Loucy (cell line): ENCODE measurements around the gene RPL19.

Experiments used
- EZH2phosphoT487 ChIP-seq: fragments of 200-600 bp; IDR thresholded peaks from 2 replicates; pipeline ENCODE4 v1.6.1; 2018; ENCODE audit warnings: antibody characterized with exemption, mild to moderate bottlenecking, moderate library complexity, borderline replicate concordance
- TF ChIP-seq, protein P1 (sequence below): fragments of 200-600 bp; sonication (generic); conservative IDR thresholded peaks from 2 replicates; pipeline ENCODE4 v1.5.1; 2014; ENCODE audit warnings: mild to moderate bottlenecking, antibody characterized with exemption, low read length

DNA sequence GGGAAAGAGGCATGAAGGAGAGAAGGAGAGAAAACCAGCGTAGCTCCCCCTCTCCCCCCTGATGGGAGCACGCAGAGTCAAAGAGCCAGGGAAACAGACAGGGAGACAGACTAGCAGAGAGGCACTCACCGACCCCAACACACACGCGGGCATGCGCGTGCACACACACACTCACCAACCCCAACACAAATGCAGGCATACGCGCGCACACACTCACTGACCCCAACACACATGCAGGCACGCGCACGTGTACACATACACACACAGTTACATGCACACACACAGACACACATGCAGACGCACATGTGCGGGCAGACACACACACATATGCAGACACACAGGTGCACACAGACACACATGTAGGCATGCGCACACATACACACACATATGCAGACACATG is 7.2 kb upstream of the RPL19 start:
- TF ChIP-seq, protein P1, sequence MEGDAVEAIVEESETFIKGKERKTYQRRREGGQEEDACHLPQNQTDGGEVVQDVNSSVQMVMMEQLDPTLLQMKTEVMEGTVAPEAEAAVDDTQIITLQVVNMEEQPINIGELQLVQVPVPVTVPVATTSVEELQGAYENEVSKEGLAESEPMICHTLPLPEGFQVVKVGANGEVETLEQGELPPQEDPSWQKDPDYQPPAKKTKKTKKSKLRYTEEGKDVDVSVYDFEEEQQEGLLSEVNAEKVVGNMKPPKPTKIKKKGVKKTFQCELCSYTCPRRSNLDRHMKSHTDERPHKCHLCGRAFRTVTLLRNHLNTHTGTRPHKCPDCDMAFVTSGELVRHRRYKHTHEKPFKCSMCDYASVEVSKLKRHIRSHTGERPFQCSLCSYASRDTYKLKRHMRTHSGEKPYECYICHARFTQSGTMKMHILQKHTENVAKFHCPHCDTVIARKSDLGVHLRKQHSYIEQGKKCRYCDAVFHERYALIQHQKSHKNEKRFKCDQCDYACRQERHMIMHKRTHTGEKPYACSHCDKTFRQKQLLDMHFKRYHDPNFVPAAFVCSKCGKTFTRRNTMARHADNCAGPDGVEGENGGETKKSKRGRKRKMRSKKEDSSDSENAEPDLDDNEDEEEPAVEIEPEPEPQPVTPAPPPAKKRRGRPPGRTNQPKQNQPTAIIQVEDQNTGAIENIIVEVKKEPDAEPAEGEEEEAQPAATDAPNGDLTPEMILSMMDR = no peak
- TF ChIP-seq EZH2phosphoT487 = no peak
